Limb (tissue), 2 donors: Measurements from ENCODE around the gene NGFR.

Experiments
- DNase-seq, 2 donors: peaks; one replicate each; pipeline ENCODE4 v3.0.0-alpha.2; 2016; ENCODE audit errors: extremely low spot score in 2 of 2

NGFR gene

GRCh38 chr17:49469831-49470810 is 25.0 kb upstream of the NGFR start:
- peak in 1 of 2 donors; percentile 65 for DNase-seq

DNA sequence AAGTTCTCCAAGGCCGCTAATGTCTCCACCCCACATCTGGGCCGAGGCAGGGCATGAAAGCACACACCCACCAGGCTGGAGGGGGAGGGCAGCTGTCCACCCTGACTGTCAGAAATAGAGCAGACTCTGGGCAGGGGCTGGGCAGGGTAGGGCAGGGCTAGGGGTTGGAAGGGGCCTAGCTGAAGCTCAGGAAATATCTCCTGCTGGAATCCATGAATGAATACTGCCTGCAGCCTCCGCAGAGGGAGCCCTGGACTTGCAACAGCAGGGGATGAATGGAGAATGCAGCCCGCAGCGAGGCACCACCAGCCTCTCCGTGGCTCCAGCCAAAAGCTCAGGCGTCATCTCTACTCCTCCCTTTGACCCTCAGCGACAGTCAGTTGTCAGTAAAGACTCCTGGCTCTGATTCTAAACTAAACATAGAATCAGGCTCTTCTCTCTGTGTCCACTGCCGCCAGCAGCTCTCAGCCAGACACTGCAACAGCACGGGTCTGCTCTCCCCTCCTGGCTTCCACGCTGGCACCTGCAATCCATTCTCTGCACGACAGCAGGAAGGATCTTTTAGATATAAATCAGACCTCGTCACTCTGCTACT is 23.9 kb upstream of the NGFR start:
- no peak for DNase-seq

- DNase-seq, result no peak
These were observed 23.3 kb upstream of the NGFR start for GRCh38 chr17:49471769-49472168.

DNA sequence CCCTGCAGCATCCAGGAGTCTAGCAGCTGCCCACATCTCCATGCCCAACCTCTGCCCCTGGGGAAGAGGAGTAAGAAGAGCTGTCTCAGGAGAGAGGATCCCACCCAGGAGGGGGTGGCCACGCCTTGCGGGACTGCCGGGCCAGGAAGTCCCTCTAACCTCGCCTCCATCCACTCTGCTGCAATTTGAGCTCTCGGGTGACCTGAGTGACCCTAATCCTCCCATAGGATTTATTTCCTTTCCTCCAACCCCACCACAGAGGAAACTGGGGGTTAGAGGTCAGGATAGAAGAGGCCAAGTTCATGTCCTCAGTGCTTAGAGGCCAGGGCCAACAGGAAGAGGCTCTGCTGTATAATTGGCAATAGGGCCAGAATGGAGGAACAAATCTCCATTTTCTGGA is 22.6 kb upstream of the NGFR start:
- DNase-seq, result no peak

- DNase-seq, result no peak
These were observed 21.0 kb upstream of the NGFR start for GRCh38 chr17:49473900-49474751.

- DNase-seq, result no peak
These were observed 17.4 kb upstream of the NGFR start for GRCh38 chr17:49477709-49478108.

DNA sequence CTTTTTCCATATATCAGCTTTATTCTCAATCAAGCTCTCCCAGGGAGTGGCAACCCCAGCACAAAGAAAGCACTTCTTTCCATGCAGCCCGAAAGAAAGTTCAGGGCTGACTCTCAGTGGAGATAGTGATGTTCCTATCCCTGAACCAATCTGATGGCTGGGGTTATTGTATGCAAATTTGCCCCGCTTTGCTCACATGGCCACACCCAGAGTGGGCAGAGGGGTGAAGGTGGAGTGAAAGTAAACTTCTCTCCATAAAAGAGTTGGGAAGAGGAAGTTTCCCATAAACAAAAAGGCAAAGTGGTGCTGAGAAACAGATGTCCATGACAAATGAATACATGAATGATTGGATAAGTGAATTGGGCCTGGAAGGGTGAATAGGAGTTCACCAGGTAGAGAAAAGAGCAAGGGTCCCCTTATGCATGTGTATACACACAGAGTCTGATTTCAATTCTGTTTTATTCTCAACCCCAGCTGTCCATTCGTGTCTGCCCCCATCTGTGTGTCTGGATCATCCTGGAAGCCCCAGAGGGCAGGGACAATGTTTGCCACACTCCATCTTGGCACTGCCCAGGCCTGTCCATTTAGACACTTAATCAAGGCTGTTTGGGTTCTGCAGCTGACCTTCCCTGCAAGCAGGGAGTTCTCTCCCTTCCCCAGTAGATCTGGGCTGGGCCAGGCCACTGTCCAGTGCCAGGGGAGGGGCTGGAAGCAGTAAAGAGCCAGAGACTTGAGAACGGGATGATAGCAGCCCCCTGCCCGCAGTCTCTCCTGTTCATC is 14.1 kb upstream of the NGFR start:
- no peak for DNase-seq

- DNase-seq, result no peak
These were observed 12.8 kb upstream of the NGFR start for GRCh38 chr17:49482144-49482817.

DNA sequence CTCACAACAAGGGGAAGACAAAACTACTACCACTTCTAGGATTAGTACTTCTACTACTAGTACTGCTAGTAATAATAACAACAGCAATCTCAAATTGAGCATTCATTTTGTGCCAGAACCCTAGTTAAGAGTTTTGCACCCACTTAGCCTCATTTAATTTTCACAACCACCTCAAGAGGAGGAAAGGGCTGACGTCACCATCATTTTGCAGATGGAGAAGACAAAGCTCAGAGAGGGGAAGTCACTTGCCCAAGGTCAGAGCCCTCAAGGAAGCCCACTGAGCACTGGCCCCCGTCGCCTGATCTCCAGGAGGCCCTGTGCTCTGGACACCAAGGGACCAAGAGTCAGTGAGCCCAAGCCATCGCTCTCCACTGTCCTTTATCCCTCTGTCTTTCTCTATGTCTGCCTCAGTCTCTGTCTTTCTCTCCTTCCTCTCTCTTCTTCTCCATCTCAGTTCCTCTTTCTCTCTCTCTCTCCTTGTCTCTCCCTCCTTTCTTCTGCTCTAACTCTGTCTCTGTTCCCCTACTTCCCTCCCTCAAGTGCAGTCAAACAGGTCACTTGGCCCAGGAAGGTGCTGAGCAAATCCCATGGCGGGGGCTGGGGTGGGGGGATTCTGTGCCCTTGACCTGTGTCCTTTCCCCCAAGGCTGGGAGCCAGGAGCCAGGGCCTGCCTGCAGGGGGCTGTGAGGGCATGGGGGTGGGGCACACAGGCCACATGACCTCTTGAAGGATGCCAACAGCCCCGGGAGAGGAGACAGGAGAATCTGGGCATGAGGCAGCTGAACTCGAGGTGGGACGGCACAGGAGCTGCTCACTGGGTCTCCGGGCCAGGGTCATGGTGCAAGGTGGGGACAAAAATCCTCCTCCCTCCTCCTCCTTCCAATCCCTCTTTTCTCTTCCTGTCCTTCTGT is 11.2 kb upstream of the NGFR start:
- no peak for DNase-seq

- no peak for DNase-seq
These were observed 10.5 kb upstream of the NGFR start for GRCh38 chr17:49484588-49484987.

DNA sequence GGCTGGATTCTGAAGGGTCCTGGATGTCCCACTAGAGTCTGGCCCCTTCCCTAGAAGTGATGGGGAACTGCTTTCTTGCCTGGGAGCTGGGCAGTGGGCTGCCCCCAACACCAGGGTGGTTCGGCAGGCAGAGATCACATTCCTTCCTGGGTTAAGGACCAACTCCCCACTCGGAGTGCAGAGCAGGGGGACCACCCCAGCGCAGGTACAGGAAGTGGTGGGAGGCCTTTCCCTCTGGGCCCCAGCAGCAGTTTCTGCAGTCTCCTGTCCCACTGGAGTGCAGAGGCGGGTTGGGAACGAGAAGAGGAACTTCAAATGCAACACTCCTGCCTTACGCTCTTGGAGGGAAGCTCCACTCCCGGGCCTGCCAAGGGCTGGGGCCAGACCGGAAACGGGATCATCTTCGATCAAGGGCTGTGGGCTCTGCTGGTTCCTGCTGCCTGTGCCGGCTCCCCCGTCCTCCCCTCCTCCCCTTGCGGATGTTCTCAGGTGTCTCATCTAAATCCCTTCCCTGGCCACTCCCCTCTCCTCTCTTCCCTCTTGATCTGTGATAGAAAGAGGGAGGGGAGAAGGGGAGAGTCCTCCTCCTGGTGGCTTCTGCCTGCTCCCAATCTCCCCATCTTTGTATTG is 9.0 kb upstream of the NGFR start:
- peak in 1 of 2 donors; percentile 55 for DNase-seq

DNA sequence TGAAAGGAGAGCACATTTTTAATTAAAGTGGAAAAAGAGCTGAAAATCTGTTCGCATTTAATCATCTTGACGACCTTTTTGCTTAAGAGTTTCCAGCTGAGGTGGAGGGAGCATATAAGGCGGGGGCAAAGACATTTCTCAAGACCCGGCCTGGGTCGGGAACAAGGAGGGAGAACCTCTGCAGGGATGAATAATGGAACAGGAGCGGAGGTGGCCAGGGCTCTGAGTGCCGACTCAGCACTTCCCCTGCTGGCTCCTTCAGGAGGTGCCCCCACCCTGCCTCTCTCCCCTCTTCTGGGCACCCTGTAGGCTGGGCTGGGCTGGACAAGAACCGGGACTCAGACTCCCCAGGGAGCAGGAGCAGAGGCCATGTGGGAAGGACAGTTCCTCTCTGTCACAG is 7.9 kb upstream of the NGFR start:
- DNase-seq, result no peak

- no peak for DNase-seq
These were observed 6.5 kb upstream of the NGFR start for GRCh38 chr17:49488612-49489011.

DNA sequence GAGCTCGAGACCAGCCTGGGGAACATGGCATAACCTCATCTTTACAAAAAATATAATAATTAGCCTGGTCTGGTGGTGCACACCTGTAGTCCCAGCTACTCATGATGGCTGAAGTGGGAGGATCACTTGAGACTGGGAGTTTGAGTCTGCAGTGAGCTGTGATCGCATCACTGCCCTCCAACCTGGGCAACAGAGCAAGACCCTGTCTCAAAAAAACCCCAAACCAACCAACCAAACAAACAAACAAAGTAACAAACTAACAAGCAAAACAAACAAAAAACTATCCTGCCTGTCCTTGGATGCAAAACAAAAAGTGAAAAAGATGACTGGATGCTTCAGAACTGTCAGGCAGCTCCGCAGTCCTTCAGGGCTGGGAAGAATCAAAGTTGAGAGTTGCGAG is 5.7 kb upstream of the NGFR start:
- no peak for DNase-seq

DNA sequence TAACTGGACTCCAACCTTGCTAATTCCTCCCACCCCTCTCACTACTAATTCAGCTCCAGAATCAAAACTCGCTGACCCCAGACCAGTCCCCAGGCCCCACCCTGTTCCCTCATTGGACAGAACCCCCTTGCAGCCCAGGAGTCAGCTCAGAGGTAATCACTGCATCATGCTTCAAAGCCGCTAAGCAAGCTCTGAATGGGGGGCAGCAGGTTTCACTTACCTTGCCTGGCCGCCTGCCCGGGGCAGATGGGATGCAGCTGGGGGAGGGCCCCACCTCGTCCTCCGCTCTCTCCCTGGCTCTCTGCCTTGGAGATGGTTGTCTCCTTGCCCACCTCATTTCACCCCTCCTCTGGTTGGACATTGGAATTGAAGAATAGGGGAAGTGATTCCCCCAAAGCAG is 4.8 kb upstream of the NGFR start:
- DNase-seq, result no peak

DNA sequence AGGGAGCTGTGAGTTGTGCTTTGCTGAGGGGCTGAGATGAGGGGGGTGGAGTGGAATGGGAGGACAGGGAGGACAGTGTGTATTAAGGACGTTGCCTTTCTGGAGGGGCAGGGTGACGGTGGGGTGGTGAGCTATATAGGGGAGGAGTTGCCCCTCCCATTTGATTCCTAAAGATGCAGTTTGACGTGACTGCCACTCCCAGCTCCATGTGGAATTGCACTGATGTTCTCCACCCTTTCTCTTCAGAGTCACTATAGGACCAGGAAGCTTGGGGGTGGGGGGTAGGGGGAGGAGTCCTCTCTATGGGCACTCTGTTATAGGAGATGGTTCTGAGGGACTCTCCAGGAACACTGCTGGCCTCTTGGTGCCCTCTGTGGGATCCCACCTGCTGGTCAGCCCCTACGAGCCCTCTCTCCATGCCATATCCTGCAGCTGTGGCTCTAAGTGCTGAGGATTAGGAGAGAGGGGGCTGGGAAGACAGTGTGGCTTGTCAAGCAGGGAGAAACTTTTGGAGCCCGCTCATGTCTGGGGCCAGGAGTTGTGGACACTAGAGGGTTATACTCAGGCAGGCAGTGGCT is 3.8 kb upstream of the NGFR start:
- DNase-seq, result no peak

GRCh38 chr17:49494399-49494985 is 601 bp upstream of the NGFR start:
- no peak for DNase-seq

DNA sequence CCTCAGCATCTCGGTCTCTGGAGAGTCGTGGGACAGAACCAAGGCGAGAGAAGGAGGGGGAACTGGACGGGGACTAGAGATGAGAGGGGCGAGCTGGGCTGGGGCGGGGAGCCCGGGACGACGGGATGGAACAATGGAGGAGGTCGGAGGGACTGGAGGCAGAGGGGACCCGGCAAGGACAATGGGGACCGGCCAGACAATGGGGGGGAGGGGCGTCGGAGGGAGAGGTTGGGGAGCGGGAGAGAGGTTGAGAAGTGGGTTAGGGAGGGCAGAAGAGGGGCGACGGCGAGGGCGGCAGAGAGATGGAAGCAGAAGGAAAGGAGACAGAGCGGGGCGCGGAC is 719 bp downstream of the NGFR start:
- DNase-seq, result peak in 1 of 2 donors; percentile 65
